CD4-positive, alpha-beta memory T cell (primary cell): Measurements from ENCODE around the gene FABP6. TPM values are rescaled to one million over a fixed set of nuclear protein-coding genes. Genes with fewer than 3 reads are reported as not detected.

Source experiments
- polyA plus RNA-seq, 2 donors: library from polyadenylated mRNA; unstranded; fragments of 300-500 nt; fragmentation: Illumina TruSeq; gene quantifications; one replicate each; pipeline ENCODE4 v1.2.3, GENCODE V29; 2021
- total RNA-seq, 2 experiments: library from RNA; stranded (reverse); gene quantifications; one replicate each; pipeline ENCODE4 v1.2.3, GENCODE V29; 2021

The FABP6 gene
- total and polyA plus RNA-seq, 4 experiments from 2014 or later, result not detected

Other genes starting within 250 kb of the FABP6 start
- gene TTC1, start 220.4 kb upstream of the FABP6 start, total RNA-seq, result 10 to 100 TPM; 47.5 to 47.9 TPM
- gene TTC1, start 220.4 kb upstream of the FABP6 start, polyA plus RNA-seq, result 100 to 1,000 TPM in 1 of 2 donors, 10 to 100 TPM in 1; 95.4 to 147 TPM
- 10 to 100 TPM; 38.7 to 40.6 TPM for gene PWWP2A, start 110.1 kb upstream of the FABP6 start, total RNA-seq
- gene PWWP2A, start 110.1 kb upstream of the FABP6 start, polyA plus RNA-seq, result 10 to 100 TPM; 29.6 to 32.4 TPM
- gene CCNJL, start 83.1 kb downstream of the FABP6 start, total RNA-seq, result not detected
- gene CCNJL, start 83.1 kb downstream of the FABP6 start, polyA plus RNA-seq, result not detected
- gene C1QTNF2, start 141.1 kb downstream of the FABP6 start, total RNA-seq, result not detected
- gene C1QTNF2, start 141.1 kb downstream of the FABP6 start, polyA plus RNA-seq, result not detected
- gene FAM200C, start 170.5 kb downstream of the FABP6 start, total RNA-seq, result 1 to 10 TPM in 1 of 2 experiments, under 1 TPM in 1; 0.84 to 1.1 TPM
- under 1 TPM; 0.08 to 0.14 TPM for gene FAM200C, start 170.5 kb downstream of the FABP6 start, polyA plus RNA-seq
- 10 to 100 TPM; 86.8 to 93.9 TPM for gene SLU7, start 189.6 kb downstream of the FABP6 start, total RNA-seq
- 10 to 100 TPM; 50.8 to 88.4 TPM for gene SLU7, start 189.6 kb downstream of the FABP6 start, polyA plus RNA-seq
- 10 to 100 TPM in 1 of 2 experiments, 1 to 10 TPM in 1; 9.2 to 11.7 TPM for gene PTTG1, start 192.3 kb downstream of the FABP6 start, total RNA-seq
- gene PTTG1, start 192.3 kb downstream of the FABP6 start, polyA plus RNA-seq, result 10 to 100 TPM; 19.9 to 20.2 TPM